Measurements from ENCODE around the gene CNTFR. TPM values are rescaled to one million over a fixed set of nuclear protein-coding genes. Genes with fewer than 3 reads are reported as not detected.

Gene CNTFR
- total RNA-seq, 4 donors from 2014 or later, result 0.29 to 4.6 (median 0.40) TPM; not detected in 1

DNA sequence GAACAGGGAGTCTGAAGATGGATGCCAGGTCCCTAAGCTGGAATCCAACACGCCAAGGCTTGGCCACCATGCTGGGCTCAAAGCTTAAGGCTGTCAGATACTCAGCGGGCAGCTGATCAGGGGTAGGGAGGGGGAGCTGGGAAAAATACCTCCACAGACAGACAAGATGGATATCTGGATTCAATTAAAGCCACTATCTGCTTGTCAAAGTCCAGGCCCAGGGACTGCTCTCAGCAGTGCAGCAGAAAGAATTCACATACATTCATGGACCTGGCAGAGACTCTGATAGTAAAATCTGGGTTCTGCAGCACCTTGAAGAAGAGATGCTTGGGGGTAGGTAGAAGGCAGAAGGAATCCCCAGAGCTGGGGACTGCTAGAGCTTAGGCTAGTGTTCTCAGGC, 25.6 kb upstream of the CNTFR start:
- TF ChIP-seq, protein P1, sequence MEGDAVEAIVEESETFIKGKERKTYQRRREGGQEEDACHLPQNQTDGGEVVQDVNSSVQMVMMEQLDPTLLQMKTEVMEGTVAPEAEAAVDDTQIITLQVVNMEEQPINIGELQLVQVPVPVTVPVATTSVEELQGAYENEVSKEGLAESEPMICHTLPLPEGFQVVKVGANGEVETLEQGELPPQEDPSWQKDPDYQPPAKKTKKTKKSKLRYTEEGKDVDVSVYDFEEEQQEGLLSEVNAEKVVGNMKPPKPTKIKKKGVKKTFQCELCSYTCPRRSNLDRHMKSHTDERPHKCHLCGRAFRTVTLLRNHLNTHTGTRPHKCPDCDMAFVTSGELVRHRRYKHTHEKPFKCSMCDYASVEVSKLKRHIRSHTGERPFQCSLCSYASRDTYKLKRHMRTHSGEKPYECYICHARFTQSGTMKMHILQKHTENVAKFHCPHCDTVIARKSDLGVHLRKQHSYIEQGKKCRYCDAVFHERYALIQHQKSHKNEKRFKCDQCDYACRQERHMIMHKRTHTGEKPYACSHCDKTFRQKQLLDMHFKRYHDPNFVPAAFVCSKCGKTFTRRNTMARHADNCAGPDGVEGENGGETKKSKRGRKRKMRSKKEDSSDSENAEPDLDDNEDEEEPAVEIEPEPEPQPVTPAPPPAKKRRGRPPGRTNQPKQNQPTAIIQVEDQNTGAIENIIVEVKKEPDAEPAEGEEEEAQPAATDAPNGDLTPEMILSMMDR (IDR thresholded peaks at IDR 0.05), result no peak
- TF ChIP-seq POLR2A (IDR thresholded peaks at IDR 0.05), result no peak
- intact Hi-C loops (cut with DNase I), result no loop called here
- H3K9me3 ChIP-seq, result no peaks in the 10 kb centered on the region

DNA sequence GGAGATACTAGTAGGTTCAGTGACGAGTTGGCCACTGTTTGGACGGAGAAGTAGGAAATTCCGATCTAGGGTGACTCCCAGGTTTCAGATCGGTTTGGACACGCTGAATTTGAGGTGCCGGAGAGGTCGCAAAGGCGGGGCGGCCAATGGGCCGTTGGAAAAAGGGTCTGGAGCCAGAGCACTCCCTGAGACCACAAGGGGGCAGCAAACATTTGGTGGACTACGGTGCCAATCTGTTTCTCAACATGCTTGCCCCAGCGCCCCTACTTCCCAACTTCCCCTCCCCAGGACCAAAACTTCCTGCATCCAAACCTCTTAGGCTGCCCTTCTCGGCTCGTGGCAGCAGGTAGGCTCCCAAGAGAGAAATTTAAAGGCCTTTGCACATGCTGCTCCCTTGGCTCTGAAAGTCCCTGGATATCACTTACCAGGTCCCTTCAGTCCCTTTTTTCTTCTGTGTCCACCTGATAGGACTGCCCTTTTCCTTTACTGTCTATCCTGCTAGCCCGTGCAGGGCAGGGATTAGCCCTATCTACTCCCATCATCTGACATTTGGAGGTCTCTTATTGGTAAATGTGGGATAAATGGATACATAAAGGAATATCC, 23.4 kb upstream of the CNTFR start:
- H3K4me3 ChIP-seq, result peak overlapping the region; percentile 64 to 91 (median 79)
- WGBS, 2 donors, result 1% methylated on average over 15 of the region's 15 CpGs
- peaks cover 10 to 30% (median 23%) of the 10 kb centered on the region in 3 donors for H3K4me1 ChIP-seq
- H3K9me3 ChIP-seq, result no peaks in the 10 kb centered on the region
- no peaks in the 10 kb centered on the region for H3K27me3 ChIP-seq
- peaks cover 0 to 47% (median 3%) of the 10 kb centered on the region in 3 donors for H3K36me3 ChIP-seq
- peak overlapping the region; percentile 91 to 96 (median 94) for H3K27ac ChIP-seq
- TF ChIP-seq, protein P1 (IDR thresholded peaks at IDR 0.05), result peak; percentile 75 to 91 (median 82)
- TF ChIP-seq POLR2A (IDR thresholded peaks at IDR 0.05), result no peak
- DNase-seq, result no peak
- intact Hi-C loops (cut with DNase I), result no loop called here

More for the DNA sequence above, 25.6 kb upstream of the CNTFR start:
- no peak for DNase-seq
- WGBS, 2 donors, result 94% methylated on average over 2 of the region's 2 CpGs; no CpG with 5 or more reads in 1 of the 2 donors
- peaks cover 21 to 41% (median 30%) of the 10 kb centered on the region in 3 donors for H3K4me1 ChIP-seq
- H3K27ac ChIP-seq, result no peak overlapping the region
- no peaks in the 10 kb centered on the region for H3K27me3 ChIP-seq
- peaks cover 0 to 58% (median 3%) of the 10 kb centered on the region in 3 donors for H3K36me3 ChIP-seq
- no peak overlapping the region for H3K4me3 ChIP-seq

DNA sequence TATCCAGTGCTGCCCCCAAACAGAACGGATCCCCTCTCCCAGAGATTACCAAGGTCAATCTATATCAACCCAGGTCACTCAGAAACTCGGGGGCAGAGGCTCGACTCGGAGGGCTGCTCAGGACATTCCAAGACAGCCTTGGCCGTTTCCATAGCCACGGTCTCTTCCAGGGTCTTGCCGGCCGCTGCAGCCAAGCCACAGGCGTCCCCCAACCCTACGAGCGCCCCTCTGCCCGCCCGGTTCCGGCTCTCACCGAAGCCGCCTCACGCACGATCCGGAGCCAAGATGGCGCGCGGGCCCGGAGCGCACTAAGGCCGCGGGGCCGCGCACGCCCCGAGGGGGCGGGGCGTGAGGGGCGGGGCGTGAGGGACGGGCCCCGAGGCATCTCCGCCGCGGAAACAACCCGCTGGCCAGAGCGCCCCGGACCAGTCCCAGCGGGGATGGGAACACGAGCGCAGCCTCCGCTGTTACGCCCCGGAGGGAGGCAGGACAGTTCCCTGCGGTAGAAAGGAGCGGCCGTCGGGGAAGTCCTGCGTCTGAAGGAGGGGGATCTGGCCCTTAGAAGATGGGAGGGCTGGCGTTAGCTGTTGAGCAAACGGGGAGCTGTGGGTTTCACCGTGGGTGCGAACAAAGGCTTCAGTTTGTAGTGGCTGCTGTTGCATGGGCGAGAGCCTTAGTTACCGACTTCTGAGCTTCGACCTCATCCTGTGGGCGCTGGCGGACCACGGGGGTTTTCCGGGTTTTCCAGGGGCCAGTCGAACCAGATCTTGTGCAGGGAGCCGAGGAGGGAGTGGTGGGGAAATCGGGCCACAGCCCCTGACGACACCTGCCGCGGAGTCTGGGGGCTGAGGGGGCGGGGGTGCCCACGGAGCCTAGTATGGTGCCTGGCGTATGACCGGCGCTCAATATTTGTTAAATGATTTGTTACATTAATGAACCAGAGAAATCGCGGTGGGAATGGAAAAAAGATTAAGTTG, 22.6 kb upstream of the CNTFR start, which contains the start of gene RPP25L:
RPP25L (minus strand) TSS at position 287 of the 977 bp plus-strand sequence. CDS start 801 bp downstream, outside the sequence.
- peak within 1 kb of the TSS; percentile 64 to 91 (median 79) for H3K4me3 ChIP-seq
- no peaks in the 10 kb centered on the region for H3K9me3 ChIP-seq
- H3K4me1 ChIP-seq, result peaks cover 10 to 30% (median 23%) of the 10 kb centered on the region in 3 donors
- H3K27me3 ChIP-seq, result no peaks in the 10 kb centered on the region
- TF ChIP-seq POLR2A (IDR thresholded peaks at IDR 0.05), result peak in 3 of 4 donors; percentile 26 to 89 (median 78)
- TF ChIP-seq, protein P1 (IDR thresholded peaks at IDR 0.05), result no peak
- DNase-seq, result peak; percentile 55
- 1 to 2% methylated on average over 6 to 7 of the region's 77 CpGs for whole genome bisulfite sequencing, 2 donors
- H3K27ac ChIP-seq, result peak within 1 kb of the TSS; percentile 91 to 96 (median 94)
- intact Hi-C loops (cut with DNase I), result no loop called here
- H3K36me3 ChIP-seq, result peaks cover 0 to 39% (median 3%) of the 10 kb centered on the region in 3 donors

DNA sequence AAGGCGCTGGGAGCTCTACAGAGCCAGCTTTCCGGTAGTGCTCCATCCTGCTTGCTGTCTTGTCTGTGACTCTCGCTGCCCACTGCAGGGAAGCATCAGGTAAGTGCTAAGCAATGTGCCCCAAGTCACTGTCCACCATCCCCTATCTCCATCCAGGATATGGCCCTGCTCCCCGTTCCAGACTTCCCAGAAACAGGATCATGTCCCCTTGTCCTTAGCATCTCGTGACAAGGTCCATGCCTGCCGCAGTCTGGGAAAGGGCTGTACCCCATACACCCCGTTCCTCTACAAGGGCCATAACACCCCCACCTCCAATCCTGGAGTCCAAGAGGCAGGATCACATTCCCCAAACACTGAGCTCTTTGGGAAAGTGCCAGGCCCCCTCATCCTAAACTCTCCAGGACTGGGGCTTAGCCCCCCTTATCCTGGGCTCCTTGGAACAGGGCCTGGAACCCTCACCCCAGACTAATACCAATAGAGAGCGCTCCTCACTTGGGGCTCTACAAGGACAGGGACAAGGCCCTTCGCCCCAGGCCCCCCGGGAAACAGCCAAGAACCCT, 21.8 kb upstream of the CNTFR start:
- Histone ChIP-seq H3K27ac (peak overlapping the region; percentile 91 to 96 (median 94)), H3K36me3 (peaks cover 0 to 31% (median 0%) of the 10 kb centered on the region in 3 donors), H3K27me3 (no peaks in the 10 kb centered on the region), H3K4me3 (peak overlapping the region; percentile 64 to 91 (median 79)), H3K4me1 (peaks cover 10 to 30% (median 23%) of the 10 kb centered on the region in 3 donors), H3K9me3 (no peaks in the 10 kb centered on the region)
- TF ChIP-seq, protein P1 (IDR thresholded peaks at IDR 0.05), result no peak
- TF ChIP-seq POLR2A (IDR thresholded peaks at IDR 0.05), result no peak
- DNase-seq, result no peak
- WGBS, 2 donors, result 56 to 67% methylated on average over 3 to 4 of the region's 10 CpGs
- intact Hi-C loops (cut with DNase I), result no loop called here
